ENCODE measurements around the gene SLC39A11.
"Not testable (repeated sequence)": the region's sequence is repeated elsewhere in the genome, so short reads cannot be mapped to it uniquely, and the experiment has no call there.

Gene SLC39A11

GRCh38 chr17:72786209-72786608 is 306.3 kb downstream of the SLC39A11 start:
- no peak for DNase-seq (ENCODE audit: low read depth, low spot score)

GRCh38 chr17:72782985-72783701 is 309.3 kb downstream of the SLC39A11 start:
- DNase-seq (ENCODE audit: low read depth, low spot score) = no peak

GRCh38 chr17:72782437-72782836 is 310.1 kb downstream of the SLC39A11 start:
- not testable (repeated sequence) for DNase-seq (ENCODE audit: low read depth, low spot score)

GRCh38 chr17:72778169-72779151 is 314.0 kb downstream of the SLC39A11 start:
- no peak for DNase-seq (ENCODE audit: low read depth, low spot score)

- no peak for DNase-seq (ENCODE audit: low read depth, low spot score)
Measured at GRCh38 chr17:72775919-72776318, 316.6 kb downstream of the SLC39A11 start.

GRCh38 chr17:72775237-72775636 is 317.3 kb downstream of the SLC39A11 start:
- DNase-seq (ENCODE audit: low read depth, low spot score) = no peak

GRCh38 chr17:72774236-72774635 is 318.3 kb downstream of the SLC39A11 start:
- no peak for DNase-seq (ENCODE audit: low read depth, low spot score)

GRCh38 chr17:72773225-72773624 is 319.3 kb downstream of the SLC39A11 start:
- not testable (repeated sequence) for DNase-seq (ENCODE audit: low read depth, low spot score)

GRCh38 chr17:72772331-72772821 is 320.1 kb downstream of the SLC39A11 start:
- DNase-seq (ENCODE audit: low read depth, low spot score) = no peak

GRCh38 chr17:72771734-72772133 is 320.8 kb downstream of the SLC39A11 start:
- no peak for DNase-seq (ENCODE audit: low read depth, low spot score)

- DNase-seq (ENCODE audit: low read depth, low spot score) = no peak
Measured at GRCh38 chr17:72766761-72767356, 325.6 kb downstream of the SLC39A11 start.

- no peak for DNase-seq (ENCODE audit: low read depth, low spot score)
Measured at GRCh38 chr17:72765368-72766153, 326.9 kb downstream of the SLC39A11 start.

- DNase-seq (ENCODE audit: low read depth, low spot score) = no peak
Measured at GRCh38 chr17:72764632-72765041, 327.9 kb downstream of the SLC39A11 start.

- DNase-seq (ENCODE audit: low read depth, low spot score) = no peak
Measured at GRCh38 chr17:72763981-72764380, 328.5 kb downstream of the SLC39A11 start.

GRCh38 chr17:72761893-72762575 is 330.5 kb downstream of the SLC39A11 start:
- DNase-seq (ENCODE audit: low read depth, low spot score) = not testable (repeated sequence)

GRCh38 chr17:72761431-72761830 is 331.1 kb downstream of the SLC39A11 start:
- DNase-seq (ENCODE audit: low read depth, low spot score) = no peak

GRCh38 chr17:72760368-72760767 is 332.1 kb downstream of the SLC39A11 start:
- DNase-seq (ENCODE audit: low read depth, low spot score) = no peak

- no peak for DNase-seq (ENCODE audit: low read depth, low spot score)
Measured at GRCh38 chr17:72759301-72759700, 333.2 kb downstream of the SLC39A11 start.

- no peak for DNase-seq (ENCODE audit: low read depth, low spot score)
Measured at GRCh38 chr17:72756256-72756655, 336.2 kb downstream of the SLC39A11 start.

- DNase-seq (ENCODE audit: low read depth, low spot score) = no peak
Measured at GRCh38 chr17:72754513-72754912, 338.0 kb downstream of the SLC39A11 start.

- DNase-seq (ENCODE audit: low read depth, low spot score) = no peak
Measured at GRCh38 chr17:72751746-72752145, 340.7 kb downstream of the SLC39A11 start.
